ENCODE results near the gene APBB2.

The APBB2 gene

DNA sequence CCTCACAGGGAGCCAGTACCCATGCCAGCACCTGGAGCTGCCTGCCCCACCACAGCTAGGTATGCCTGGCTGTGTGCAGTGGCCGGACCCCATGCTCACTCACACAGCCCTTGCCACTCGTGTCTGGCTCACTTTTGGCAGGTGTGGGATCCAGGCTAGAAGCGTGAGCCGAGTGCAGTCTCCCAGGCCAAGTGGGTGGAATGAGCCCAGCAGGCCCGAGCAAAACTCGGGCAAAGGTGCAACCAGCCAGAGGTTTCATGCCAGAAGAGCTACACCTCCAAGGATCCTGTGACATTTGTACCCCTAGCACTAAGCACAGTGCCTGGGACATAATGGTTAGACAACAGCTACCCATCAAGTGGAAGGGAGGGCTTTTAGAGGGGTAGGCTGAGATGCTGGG is 246.8 kb downstream of the APBB2 start:
- ChIA-PET CTCF (interaction anchor here (0.8 to 1.8 kb wide), 5 partner anchors 9 to 694 kb away, joined by 3 to 14 read pairs (median 3); no protein-coding TSS in a partner anchor), POLR2A (no interaction called here)
- TF ChIP-seq, protein P1, sequence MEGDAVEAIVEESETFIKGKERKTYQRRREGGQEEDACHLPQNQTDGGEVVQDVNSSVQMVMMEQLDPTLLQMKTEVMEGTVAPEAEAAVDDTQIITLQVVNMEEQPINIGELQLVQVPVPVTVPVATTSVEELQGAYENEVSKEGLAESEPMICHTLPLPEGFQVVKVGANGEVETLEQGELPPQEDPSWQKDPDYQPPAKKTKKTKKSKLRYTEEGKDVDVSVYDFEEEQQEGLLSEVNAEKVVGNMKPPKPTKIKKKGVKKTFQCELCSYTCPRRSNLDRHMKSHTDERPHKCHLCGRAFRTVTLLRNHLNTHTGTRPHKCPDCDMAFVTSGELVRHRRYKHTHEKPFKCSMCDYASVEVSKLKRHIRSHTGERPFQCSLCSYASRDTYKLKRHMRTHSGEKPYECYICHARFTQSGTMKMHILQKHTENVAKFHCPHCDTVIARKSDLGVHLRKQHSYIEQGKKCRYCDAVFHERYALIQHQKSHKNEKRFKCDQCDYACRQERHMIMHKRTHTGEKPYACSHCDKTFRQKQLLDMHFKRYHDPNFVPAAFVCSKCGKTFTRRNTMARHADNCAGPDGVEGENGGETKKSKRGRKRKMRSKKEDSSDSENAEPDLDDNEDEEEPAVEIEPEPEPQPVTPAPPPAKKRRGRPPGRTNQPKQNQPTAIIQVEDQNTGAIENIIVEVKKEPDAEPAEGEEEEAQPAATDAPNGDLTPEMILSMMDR (IDR thresholded peaks at IDR 0.05; ENCODE audit: control extremely low read depth, extremely low read depth, low read depth, missing control alignments) = no peak
- no peak for DNase-seq (ENCODE audit: extremely low spot score)

DNA sequence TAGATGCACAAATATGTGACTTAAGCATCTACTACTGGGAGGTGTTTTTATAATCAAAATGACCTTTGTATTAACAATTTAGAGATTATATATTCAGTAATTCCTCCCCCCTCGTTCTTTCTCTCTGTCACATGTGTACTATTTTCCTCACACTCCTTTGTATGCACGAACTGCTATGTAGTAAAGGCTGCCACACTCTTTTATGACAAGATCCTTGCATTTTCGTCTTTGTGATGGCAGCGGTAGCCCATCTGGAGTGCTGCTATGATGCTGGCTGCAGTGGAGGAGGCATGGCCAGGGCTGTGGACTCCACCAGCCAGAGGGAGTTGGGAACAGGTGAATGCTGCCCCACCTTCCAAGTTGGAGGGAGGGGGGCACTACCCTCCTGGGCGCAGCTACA is 248.3 kb downstream of the APBB2 start:
- ChIA-PET POLR2A (no interaction called here), CTCF (no interaction called here)
- DNase-seq (ENCODE audit: extremely low spot score) = no peak
- TF ChIP-seq, protein P1 (IDR thresholded peaks at IDR 0.05; ENCODE audit: control extremely low read depth, extremely low read depth, low read depth, missing control alignments) = no peak

DNA sequence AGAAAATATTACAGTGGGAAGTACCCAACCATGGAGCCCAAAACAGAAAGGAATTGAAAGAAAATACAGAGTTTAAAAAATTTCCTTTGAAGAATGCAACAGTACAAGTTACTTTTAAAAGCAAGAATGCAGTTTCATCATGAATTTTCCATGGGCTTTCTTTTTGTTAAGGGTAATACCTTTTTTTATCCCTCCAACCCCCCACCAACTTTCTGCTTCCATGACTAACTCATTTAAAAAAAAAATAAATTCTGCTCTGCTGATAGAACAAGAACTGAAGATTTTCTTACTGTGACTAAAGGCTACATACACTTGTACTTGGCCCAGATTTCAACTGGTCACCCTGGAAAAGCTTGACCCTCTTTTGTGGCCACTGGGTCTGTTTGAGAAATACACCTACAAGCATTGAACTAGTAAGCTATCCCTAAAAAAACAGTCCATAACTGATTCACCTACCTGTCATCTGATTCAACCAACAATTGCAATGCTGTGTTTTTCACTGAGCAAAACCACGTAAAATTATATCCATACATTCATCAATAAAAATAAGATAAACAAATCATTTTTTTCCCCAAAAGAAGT is 250.4 kb downstream of the APBB2 start:
- POLR2A ChIA-PET = no interaction called here

GRCh38 chr4:40962551-40963180 is 251.7 kb downstream of the APBB2 start:
- CTCF ChIA-PET = interaction anchor here (0.8 to 1.0 kb wide), 2 partner anchors 30 to 34 kb away, joined by 3 read pairs; no protein-coding TSS in a partner anchor
- no peak for DNase-seq (ENCODE audit: extremely low spot score)
- TF ChIP-seq, protein P1 (IDR thresholded peaks at IDR 0.05; ENCODE audit: control extremely low read depth, extremely low read depth, low read depth, missing control alignments) = no peak
- POLR2A ChIA-PET = no interaction called here

More for the DNA sequence above, 250.4 kb downstream of the APBB2 start:
- TF ChIP-seq, protein P1 (IDR thresholded peaks at IDR 0.05; ENCODE audit: control extremely low read depth, extremely low read depth, low read depth, missing control alignments) = no peak
- DNase-seq (ENCODE audit: extremely low spot score) = no peak
- CTCF ChIA-PET = no interaction called here

DNA sequence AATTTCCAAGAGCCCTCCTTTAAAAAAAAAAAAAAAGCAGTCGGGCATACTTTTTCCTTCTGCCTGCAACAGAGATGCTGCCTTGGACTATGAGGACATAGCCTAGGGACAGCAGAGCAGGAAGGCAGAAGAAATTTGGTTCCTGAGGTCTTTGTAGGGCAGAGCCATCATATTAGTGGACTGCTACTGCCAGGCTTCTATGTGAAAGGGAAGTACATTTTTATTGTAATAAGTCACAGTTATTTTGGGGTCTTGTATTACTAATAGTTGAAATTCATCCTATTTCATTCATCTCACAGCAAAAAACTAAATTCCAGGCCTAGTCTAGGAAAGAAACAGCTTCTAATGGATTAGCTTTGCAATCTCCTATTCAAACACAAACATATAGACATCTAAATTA is 253.4 kb downstream of the APBB2 start:
- POLR2A ChIA-PET = no interaction called here
- DNase-seq (ENCODE audit: extremely low spot score) = no peak
- TF ChIP-seq, protein P1 (IDR thresholded peaks at IDR 0.05; ENCODE audit: control extremely low read depth, extremely low read depth, low read depth, missing control alignments) = no peak
- CTCF ChIA-PET = interaction anchor here (1.3 kb wide), 1 partner anchor 53 kb away, joined by 4 read pairs; no protein-coding TSS in a partner anchor

DNA sequence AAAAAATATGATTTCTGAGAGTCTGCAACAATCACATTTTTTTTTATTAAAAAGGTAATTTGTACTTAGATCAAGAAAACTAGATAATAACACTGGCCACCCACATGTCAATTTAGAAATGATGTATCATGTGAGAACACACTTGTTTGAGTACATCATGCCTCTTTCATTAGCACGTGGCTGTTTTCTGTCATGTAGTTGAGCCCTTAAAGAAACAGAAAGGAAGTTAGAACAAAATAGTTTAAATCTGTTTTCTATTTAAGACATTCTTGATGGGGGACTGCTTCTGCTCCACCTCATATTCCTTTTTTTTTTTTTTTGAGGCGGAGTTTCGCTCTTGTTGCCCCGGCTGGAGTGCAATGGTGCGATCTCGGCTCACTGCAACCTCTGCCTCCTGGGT is 257.1 kb downstream of the APBB2 start:
- TF ChIP-seq, protein P1 (IDR thresholded peaks at IDR 0.05; ENCODE audit: control extremely low read depth, extremely low read depth, low read depth, missing control alignments) = no peak
- no peak for DNase-seq (ENCODE audit: extremely low spot score)
- ChIA-PET CTCF (interaction anchor here (0.9 to 1.8 kb wide), 2 partner anchors 9 to 21 kb away, joined by 3 to 5 read pairs; no protein-coding TSS in a partner anchor), POLR2A (interaction anchor here (0.6 kb wide), 1 partner anchor 7 kb away, joined by 3 read pairs; no protein-coding TSS in a partner anchor)

Data from GM10248 (cell line).